GM12864 (cell line): ENCODE measurements around the gene GHRL.
A peak's percentile ranks its signal among the peaks of the same experiment; 100 is the strongest.

Experiments used
- DNase-seq: peaks from one replicate; pipeline ENCODE4 v3.0.0-alpha.2; 2011; ENCODE audit warnings: low read depth
- H3K4me3 ChIP-seq: 2 replicates; pipeline ENCODE4 v1.5.1; 2011; ENCODE audit warnings: mild to moderate bottlenecking, low read depth, low read length, control low read depth
- CTCF ChIP-seq: IDR thresholded peaks from 2 replicates; pipeline ENCODE4 v1.5.1; 2011; ENCODE audit warnings: low read depth, mild to moderate bottlenecking, moderate library complexity, low read length, control low read depth, inconsistent platforms; ENCODE audit errors: missing control alignments

Gene GHRL

GRCh38 chr3:10317961-10318350 is 25.2 kb upstream of the GHRL start:
- DNase-seq, result no peak
- no peak overlapping the region for H3K4me3 ChIP-seq
- TF ChIP-seq CTCF, result no peak

GRCh38 chr3:10317311-10317960 is 24.7 kb upstream of the GHRL start:
- TF ChIP-seq CTCF, result no peak
- DNase-seq, result no peak
- H3K4me3 ChIP-seq, result no peak overlapping the region

- peak; percentile 1 for TF ChIP-seq CTCF
- no peak for DNase-seq
- H3K4me3 ChIP-seq, result no peak overlapping the region
These were observed 23.1 kb upstream of the GHRL start for GRCh38 chr3:10315771-10316344.

GRCh38 chr3:10315101-10315500 is 22.4 kb upstream of the GHRL start:
- H3K4me3 ChIP-seq, result no peak overlapping the region
- no peak for TF ChIP-seq CTCF
- DNase-seq, result no peak

GRCh38 chr3:10312861-10313260 is 20.1 kb upstream of the GHRL start:
- no peak for DNase-seq
- TF ChIP-seq CTCF, result no peak
- no peak overlapping the region for H3K4me3 ChIP-seq

GRCh38 chr3:10312391-10312790 is 19.6 kb upstream of the GHRL start:
- no peak for DNase-seq
- H3K4me3 ChIP-seq, result no peak overlapping the region
- TF ChIP-seq CTCF, result no peak

GRCh38 chr3:10311710-10312109 is 19.0 kb upstream of the GHRL start:
- no peak for TF ChIP-seq CTCF
- no peak for DNase-seq
- no peak overlapping the region for H3K4me3 ChIP-seq
